ENCODE measurements around the gene LARGE2. TPM values are rescaled to one million over a fixed set of nuclear protein-coding genes. Genes with fewer than 3 reads are reported as not detected.

Gene LARGE2
- total RNA-seq, 3 donors from 2014 or later, result 5.9 to 6.3 TPM; not detected in 1

- no peaks in the 10 kb centered on the region for H3K9me3 ChIP-seq
- TF ChIP-seq POLR2A (IDR thresholded peaks at IDR 0.05), result no peak
- TF ChIP-seq POLR2AphosphoS5 (IDR thresholded peaks at IDR 0.05), result no peak
- no peak for TF ChIP-seq CTCF (IDR thresholded peaks at IDR 0.05)
- H3K4me3 ChIP-seq, result no peak overlapping the region
- H3K27me3 ChIP-seq, result no peaks in the 10 kb centered on the region
- peaks cover 0 to 6% of the 10 kb centered on the region in 2 donors for H3K4me1 ChIP-seq
- peaks cover 9% of the 10 kb centered on the region for H3K36me3 ChIP-seq
- intact Hi-C loops (cut with DNase I; ENCODE audit: low total_unique reads), result no loop called here
- no peak for DNase-seq (ENCODE audit: low spot score in 2 of 2)
- H3K27ac ChIP-seq, result no peak overlapping the region
Measured at GRCh38 chr11:45913942-45914635, 8.4 kb upstream of the LARGE2 start.

GRCh38 chr11:45915446-45915845 is 7.0 kb upstream of the LARGE2 start:
- Histone ChIP-seq H3K27ac (no peak overlapping the region), H3K9me3 (no peaks in the 10 kb centered on the region), H3K36me3 (peaks cover 9% of the 10 kb centered on the region), H3K4me1 (peaks cover 0 to 10% of the 10 kb centered on the region in 2 donors), H3K27me3 (no peaks in the 10 kb centered on the region), H3K4me3 (no peak overlapping the region)
- TF ChIP-seq CTCF (IDR thresholded peaks at IDR 0.05) (no peak), POLR2A (IDR thresholded peaks at IDR 0.05) (no peak), POLR2AphosphoS5 (IDR thresholded peaks at IDR 0.05) (no peak)
- intact Hi-C loops (cut with DNase I; ENCODE audit: low total_unique reads), result no loop called here
- no peak for DNase-seq (ENCODE audit: low spot score in 2 of 2)

- TF ChIP-seq POLR2A (IDR thresholded peaks at IDR 0.05), result no peak
- H3K36me3 ChIP-seq, result peaks cover 9% of the 10 kb centered on the region
- intact Hi-C loops (cut with DNase I; ENCODE audit: low total_unique reads), result no loop called here
Measured at GRCh38 chr11:45917286-45917622, 5.2 kb upstream of the LARGE2 start.

GRCh38 chr11:45917623-45918330 is 4.7 kb upstream of the LARGE2 start, which contains the start of gene PEX16:
TSS of gene PEX16 (minus strand) at chr11:45917877. CDS start at chr11:45917811, 66 bp downstream.
- TF ChIP-seq CTCF (IDR thresholded peaks at IDR 0.05), result no peak
- TF ChIP-seq POLR2A (IDR thresholded peaks at IDR 0.05), result peak; percentile 71
- TF ChIP-seq POLR2AphosphoS5 (IDR thresholded peaks at IDR 0.05), result peak; percentile 94 to 96 (median 95)
- intact Hi-C loops (cut with DNase I; ENCODE audit: low total_unique reads), result no loop called here
- Histone ChIP-seq H3K9me3 (no peaks in the 10 kb centered on the region), H3K4me3 (peak within 1 kb of the TSS; percentile 96 to 100 (median 98)), H3K27me3 (no peaks in the 10 kb centered on the region), H3K4me1 (peaks cover 0 to 19% of the 10 kb centered on the region in 2 donors), H3K36me3 (peaks cover 9% of the 10 kb centered on the region), H3K27ac (peak within 1 kb of the TSS; percentile 93 to 98)
- DNase-seq (ENCODE audit: low spot score in 2 of 2), result peak; percentile 95 to 99

More at GRCh38 chr11:45917286-45917622, 5.2 kb upstream of the LARGE2 start:
- H3K9me3 ChIP-seq, result no peaks in the 10 kb centered on the region
- peak overlapping the region; percentile 93 to 98 for H3K27ac ChIP-seq
- peak overlapping the region; percentile 96 to 100 (median 98) for H3K4me3 ChIP-seq
- H3K4me1 ChIP-seq, result peaks cover 0 to 19% of the 10 kb centered on the region in 2 donors
- no peak for DNase-seq (ENCODE audit: low spot score in 2 of 2)
- H3K27me3 ChIP-seq, result no peaks in the 10 kb centered on the region

- TF ChIP-seq CTCF (IDR thresholded peaks at IDR 0.05) (no peak), POLR2AphosphoS5 (IDR thresholded peaks at IDR 0.05) (peak; percentile 19 to 66 (median 51)), POLR2A (IDR thresholded peaks at IDR 0.05) (peak; percentile 21)
- H3K36me3 ChIP-seq, result peaks cover 9% of the 10 kb centered on the region
- H3K27ac ChIP-seq, result peak overlapping the region; percentile 93 to 98
- peak; percentile 50 to 77 for DNase-seq (ENCODE audit: low spot score in 2 of 2)
- H3K4me3 ChIP-seq, result peak overlapping the region; percentile 96 to 100 (median 98)
- intact Hi-C loops (cut with DNase I; ENCODE audit: low total_unique reads), result no loop called here
- peaks cover 0 to 19% of the 10 kb centered on the region in 2 donors for H3K4me1 ChIP-seq
- no peaks in the 10 kb centered on the region for H3K27me3 ChIP-seq
- H3K9me3 ChIP-seq, result no peaks in the 10 kb centered on the region
Measured at GRCh38 chr11:45918331-45918941, 4.0 kb upstream of the LARGE2 start.
